H1 (cell line): ENCODE data around the gene LRTM2. TPM values are rescaled to one million over a fixed set of nuclear protein-coding genes. Genes with fewer than 3 reads are reported as not detected.

Experiments used
- CTCF ChIA-PET: fragments of 300-600 bp; sonication (Branson Sonifier 250); formaldehyde crosslinking; loops from one replicate; lab custom pipeline; 2021; ENCODE audit not compliant: partially characterized antibody; lab: Charles Lee
- POLR2A ChIA-PET: fragments of 300-600 bp; sonication (Branson Sonifier 250); formaldehyde crosslinking; loops from one replicate; lab custom pipeline; 2021; ENCODE audit warnings: inconsistent platforms; ENCODE audit not compliant: partially characterized antibody; lab: Charles Lee
- DNase-seq, 2 experiments: peaks; one replicate each; pipeline versions ENCODE4 v3.0.0 to v3.0.0-alpha.2; 2010 to 2022; ENCODE audit warnings: low spot score in 2 of 2, low read depth in 1 of 2, mixed read lengths in 1 of 2
- FAIRE-seq: peaks from 2 replicates; lab custom pipeline; 2011; peaks lifted over from hg19 to GRCh38; lab: Jason Lieb, UNC
- H2AFZ ChIP-seq: 2 replicates; pipeline ENCODE4 v1.8.1; 2012; ENCODE audit warnings: low read length, inconsistent platforms
- H2AK5ac ChIP-seq: 2 replicates; pipeline ENCODE4 v1.6.1; 2013; ENCODE audit warnings: low read depth, low read length
- H2BK120ac ChIP-seq: replicated peaks from 2 replicates; pipeline ENCODE3; 2013; ENCODE audit warnings: low read depth, low read length, inconsistent platforms
- H2BK12ac ChIP-seq: 2 replicates; pipeline ENCODE4 v1.6.1; 2013; ENCODE audit warnings: low read depth, low read length
- H2BK15ac ChIP-seq: 2 replicates; pipeline ENCODE4 v1.6.1; 2013; ENCODE audit warnings: low read length
- H2BK20ac ChIP-seq: 2 replicates; pipeline ENCODE4 v1.6.1; 2013; ENCODE audit warnings: low read length
- H2BK5ac ChIP-seq: 2 replicates; pipeline ENCODE4 v1.6.1; 2013; ENCODE audit warnings: low read depth, low read length
- H3K14ac ChIP-seq: 2 replicates; pipeline ENCODE4 v1.6.1; 2013; ENCODE audit warnings: inconsistent platforms; ENCODE audit not compliant: insufficient read length
- H3K18ac ChIP-seq: 2 replicates; pipeline ENCODE4 v1.6.1; 2013; ENCODE audit warnings: low read length; ENCODE audit errors: extremely low read depth
- H3K23ac ChIP-seq: 2 replicates; pipeline ENCODE4 v1.6.1; 2013; ENCODE audit warnings: inconsistent platforms; ENCODE audit not compliant: insufficient read length
- H3K23me2 ChIP-seq: 2 replicates; pipeline ENCODE4 v1.6.1; 2013; ENCODE audit warnings: low read depth, low read length
- H3K27ac ChIP-seq: 2 replicates; pipeline ENCODE4 v1.6.1; 2011; ENCODE audit warnings: low read depth, low read length, inconsistent platforms
- H3K27me3 ChIP-seq, 4 experiments: replicated peaks in 1 of 4; 1 replicate in 1 of 4; 2 replicates in 3 of 4; pipeline versions ENCODE4 v1.6.1 to v1.8.1; 2011 to 2013; ENCODE audit warnings: low read length in 3 of 4, mild to moderate bottlenecking in 3 of 4, inconsistent platforms in 2 of 4, mixed read lengths in 2 of 4, moderate library complexity in 1 of 4; ENCODE audit not compliant: control insufficient read depth in 3 of 4, insufficient read depth in 3 of 4; ENCODE audit errors: extremely low read depth in 1 of 4
- H3K36me3 ChIP-seq, 4 experiments: 2 replicates each; pipeline versions ENCODE4 v1.6.1 to v1.8.1; 2011 to 2013; ENCODE audit warnings: mild to moderate bottlenecking in 4 of 4, low read length in 3 of 4, moderate library complexity in 2 of 4, control low read depth in 1 of 4, inconsistent platforms in 1 of 4; ENCODE audit not compliant: insufficient read depth in 4 of 4, control insufficient read depth in 2 of 4
- H3K4ac ChIP-seq: replicated peaks from 2 replicates; pipeline ENCODE3; 2013; ENCODE audit warnings: low read length, low read depth, mixed read lengths, inconsistent platforms; ENCODE audit not compliant: insufficient read length
- H3K4me1 ChIP-seq, 4 experiments: replicated peaks in 1 of 4; 1 replicate in 1 of 4; 2 replicates in 3 of 4; pipeline versions ENCODE4 v1.6.1 to v1.8.1; 2011 to 2013; ENCODE audit warnings: low read length in 3 of 4, inconsistent platforms in 2 of 4, mixed read lengths in 1 of 4; ENCODE audit not compliant: insufficient read depth in 4 of 4, control insufficient read depth in 3 of 4
- H3K4me2 ChIP-seq, 2 experiments: 2 replicates each; pipeline versions ENCODE4 v1.6.1 to v1.8.1; 2011 to 2013; ENCODE audit warnings: low read depth in 2 of 2, low read length in 2 of 2, control low read depth in 1 of 2, inconsistent platforms in 1 of 2, mild to moderate bottlenecking in 1 of 2; ENCODE audit not compliant: insufficient read depth in 1 of 2
- H3K4me3 ChIP-seq, 4 experiments: fragments of 200-600, 300-600 bp in 1 of 4; sonication (generic), shearing (Covaris generic), sonication (Bioruptor Twin) in 1 of 4; 2 replicates each; pipeline versions ENCODE4 v1.5.1 to v1.8.1; 2011 to 2016; ENCODE audit warnings: low read length in 4 of 4, low read depth in 3 of 4, control low read depth in 2 of 4, inconsistent platforms in 2 of 4, mild to moderate bottlenecking in 2 of 4, mixed read lengths in 1 of 4, moderate library complexity in 1 of 4; ENCODE audit not compliant: insufficient read depth in 2 of 4; ENCODE audit errors: extremely low read depth in 1 of 4
- H3K56ac ChIP-seq: replicated peaks from 2 replicates; pipeline ENCODE3; 2013; ENCODE audit warnings: low read depth, mild to moderate bottlenecking, mixed read lengths, low read length, inconsistent platforms; ENCODE audit not compliant: insufficient read length
- H3K79me1 ChIP-seq: 2 replicates; pipeline ENCODE4 v1.6.1; 2013; ENCODE audit warnings: low read depth, low read length, control low read depth
- H3K79me2 ChIP-seq, 2 experiments: 2 replicates each; pipeline versions ENCODE4 v1.6.1 to v1.8.1; 2012 to 2013; ENCODE audit warnings: low read length in 2 of 2, mild to moderate bottlenecking in 2 of 2, inconsistent platforms in 1 of 2; ENCODE audit not compliant: insufficient read depth in 2 of 2, control insufficient read depth in 1 of 2
- H3K9ac ChIP-seq, 4 experiments: replicated peaks in 1 of 4; 1 replicate in 1 of 4; 2 replicates in 3 of 4; pipeline versions ENCODE4 v1.6.1 to v1.8.1; 2011 to 2013; ENCODE audit warnings: low read depth in 3 of 4, low read length in 3 of 4, control low read depth in 2 of 4, mild to moderate bottlenecking in 2 of 4, moderate library complexity in 2 of 4, inconsistent platforms in 1 of 4; ENCODE audit errors: extremely low read depth in 1 of 4
- H3K9me3 ChIP-seq, 2 experiments: 2 replicates each; pipeline versions ENCODE4 v1.6.1 to v1.8.1; 2012 to 2013; ENCODE audit warnings: mild to moderate bottlenecking in 2 of 2, moderate library complexity in 2 of 2, control low read depth in 1 of 2, inconsistent platforms in 1 of 2, low read depth in 1 of 2, low read length in 1 of 2, mixed read lengths in 1 of 2; ENCODE audit not compliant: insufficient read depth in 2 of 2
- H4K20me1 ChIP-seq, 2 experiments: replicated peaks in 1 of 2; 2 replicates each; pipeline versions ENCODE3 to v1.8.1; 2011 to 2013; ENCODE audit warnings: inconsistent platforms in 2 of 2, low read length in 2 of 2, mild to moderate bottlenecking in 1 of 2; ENCODE audit not compliant: insufficient read depth in 2 of 2, control insufficient read depth in 1 of 2
- H4K5ac ChIP-seq: 2 replicates; pipeline ENCODE4 v1.6.1; 2013; ENCODE audit warnings: low read length, low read depth, mixed read lengths, inconsistent platforms; ENCODE audit not compliant: insufficient read length
- H4K8ac ChIP-seq: 2 replicates; pipeline ENCODE4 v1.8.0; 2013; ENCODE audit warnings: mild to moderate bottlenecking, moderate library complexity, low read length, inconsistent platforms; ENCODE audit not compliant: insufficient read depth; ENCODE audit errors: extremely low read depth
- H4K91ac ChIP-seq: replicated peaks from 2 replicates; pipeline ENCODE3; 2013; ENCODE audit warnings: low read length, mixed read lengths, inconsistent platforms; ENCODE audit not compliant: insufficient read length
- ASH2L ChIP-seq: fragments of 200-600, 300-600 bp; sonication (generic); IDR thresholded peaks from one replicate; pipeline ENCODE4 v1.7.1; 2017; ENCODE audit warnings: low read length
- BRCA1 ChIP-seq: IDR thresholded peaks from 2 replicates; pipeline ENCODE4 v1.6.1; 2012; ENCODE audit warnings: low read depth, low read length, improper control_type of control experiment
- CHD1 ChIP-seq: IDR thresholded peaks from 2 replicates; pipeline ENCODE4 v1.6.1; 2012; ENCODE audit warnings: low read depth, low read length, improper control_type of control experiment
- CREB1 ChIP-seq: IDR thresholded peaks from 2 replicates; pipeline ENCODE4 v1.6.1; 2012; ENCODE audit warnings: inconsistent platforms
- CTBP2 ChIP-seq: IDR thresholded peaks from 2 replicates; pipeline ENCODE4 v1.7.0; 2011; ENCODE audit warnings: borderline replicate concordance, mild to moderate bottlenecking, moderate library complexity, mixed read lengths, low read length; ENCODE audit not compliant: insufficient read depth, insufficient read length
- EZH2 ChIP-seq: fragments of 200-600 bp; sonication (generic); IDR thresholded peaks from 2 replicates; pipeline ENCODE4 v1.7.1; 2012; ENCODE audit warnings: low read depth, mild to moderate bottlenecking, moderate library complexity, low read length, inconsistent platforms; ENCODE audit not compliant: severe bottlenecking
- PHF8 ChIP-seq: fragments of 200-600 bp; sonication (generic); conservative IDR thresholded peaks from 2 replicates; pipeline ENCODE4 v1.7.1; 2012; ENCODE audit warnings: low read depth, mild to moderate bottlenecking, inconsistent platforms, low read length, moderate library complexity
- TEAD4 ChIP-seq: IDR thresholded peaks from 2 replicates; pipeline ENCODE4 v1.6.1; 2012; ENCODE audit warnings: low read depth, low read length, inconsistent platforms, mixed read lengths
- ZNF274 ChIP-seq: IDR thresholded peaks from 2 replicates; pipeline ENCODE4 v1.7.0; 2012; ENCODE audit warnings: low read length, borderline replicate concordance; ENCODE audit errors: extremely low read depth
- WGBS, 2 experiments: shearing (Covaris generic) in 1 of 2; methylation state at CpG; one replicate each; pipeline versions ENCODE4 v1.1.6 to v1.1.7; 2013 to 2015; ENCODE audit warnings: low lambda C conversion rate in 2 of 2, mixed read lengths in 2 of 2, inconsistent platforms in 1 of 2, low coverage in 1 of 2, missing lambda C conversion rate in 1 of 2; ENCODE audit not compliant: insufficient replicate concordance in 2 of 2, insufficient coverage in 1 of 2, insufficient read length in 1 of 2; ENCODE audit errors: extremely low coverage in 1 of 2, missing lambda C conversion rate in 1 of 2; 5-methylcytosine and 5-hydroxymethylcytosine counted together
- polyA plus RNA-seq, 7 experiments: library from polyadenylated mRNA; depleted of rRNA in 3 of 7; stranded (reverse) in 5 of 7; unstranded in 2 of 7; fragments of >200 nt in 5 of 7; fragments of 200-250 nt in 2 of 7; gene quantifications; 1 replicate in 5 of 7; 2 replicates in 1 of 7; 4 replicates in 1 of 7; pipeline versions ENCODE4 v1.2.1 to v1.2.3, GENCODE V29; 2011 to 2013; ENCODE audit warnings: missing spikeins in 2 of 7, mixed read lengths in 2 of 7
- total RNA-seq: library from RNA; stranded (reverse); fragmentation: NEBNext Ultra II Directional; extraction: Animal tissue kit (Norgen Biotek cat#: 25700); gene quantifications from 2 replicates; pipeline ENCODE4 v1.2.1, GENCODE V29; 2021

The LRTM2 gene
- total and polyA plus RNA-seq, 2 of the 8 experiments (the other 6 are each of a cell fraction or from before 2014, with no cell fraction given), result 0.06 TPM; not detected in 1

GRCh38 chr12:1841586-1842182 lies 21.3 kb downstream of the LRTM2 start:
- Histone ChIP-seq H4K20me1 (no peaks in the 10 kb centered on the region), H2BK20ac (no peak overlapping the region), H2AFZ (no peak overlapping the region), H3K4me1 (peaks cover 0 to 18% (median 9%) of the 10 kb centered on the region in 4 experiments; a peak in 5 of 7 replicates), H3K27ac (no peak overlapping the region), H3K4me3 (no peak overlapping the region), H2BK5ac (no peak overlapping the region), H3K23ac (no peak overlapping the region), H2AK5ac (no peak overlapping the region), H3K79me1 (no peaks in the 10 kb centered on the region), H3K4ac (no peak overlapping the region), H4K8ac (no peak overlapping the region), H3K9me3 (no peaks in the 10 kb centered on the region), H3K4me2 (no peak overlapping the region), H3K79me2 (no peaks in the 10 kb centered on the region), H3K14ac (no peak overlapping the region), H4K91ac (no peak overlapping the region), H2BK12ac (no peak overlapping the region), H2BK15ac (no peak overlapping the region), H3K18ac (no peak overlapping the region), H3K9ac (no peak overlapping the region), H3K23me2 (no peaks in the 10 kb centered on the region), H3K36me3 (no peaks in the 10 kb centered on the region), H2BK120ac (no peak overlapping the region), H3K27me3 (no peaks in the 10 kb centered on the region), H3K56ac (no peak overlapping the region), H4K5ac (no peak overlapping the region)
- ChIA-PET POLR2A (no interaction called here), CTCF (interaction anchor here (1.3 kb wide), 2 partner anchors 8 to 98 kb away, joined by 3 to 5 read pairs; no protein-coding TSS in a partner anchor)
- no peak for DNase-seq
- no peak for FAIRE-seq
- 93% methylated on average over 13 of the region's 13 CpGs; no CpG with 5 or more reads in 1 of the 2 experiments for WGBS, 2 experiments
- TF ChIP-seq PHF8 (no peak), CHD1 (no peak), ASH2L (no peak), CREB1 (no peak), ZNF274 (no peak), CTBP2 (no peak), TEAD4 (no peak), EZH2 (no peak), BRCA1 (no peak)
